DMS79 treated with DMSO at 0.1 percent for 48 hours (cell line): ENCODE results near the gene MTCH1.
A peak's percentile ranks its signal among the peaks of the same experiment; 100 is the strongest.
"Not testable (repeated sequence)": the region's sequence is repeated elsewhere in the genome, so short reads cannot be mapped to it uniquely, and the experiment has no call there.

Experiments used
- DNase-seq: peaks from one replicate; lab custom pipeline; 2025; lab: John Stamatoyannopoulos, UW

Gene MTCH1

GRCh38 chr6:36954262-36954931 is 31.6 kb downstream of the MTCH1 start, which contains the start of gene PI16:
Gene PI16 (plus strand): TSS chr6:36954738. CDS start chr6:36954761, 23 bp downstream.
- no peak for DNase-seq

- DNase-seq: no peak
Measured at GRCh38 chr6:36953931-36954261, 32.1 kb downstream of the MTCH1 start.

DNA sequence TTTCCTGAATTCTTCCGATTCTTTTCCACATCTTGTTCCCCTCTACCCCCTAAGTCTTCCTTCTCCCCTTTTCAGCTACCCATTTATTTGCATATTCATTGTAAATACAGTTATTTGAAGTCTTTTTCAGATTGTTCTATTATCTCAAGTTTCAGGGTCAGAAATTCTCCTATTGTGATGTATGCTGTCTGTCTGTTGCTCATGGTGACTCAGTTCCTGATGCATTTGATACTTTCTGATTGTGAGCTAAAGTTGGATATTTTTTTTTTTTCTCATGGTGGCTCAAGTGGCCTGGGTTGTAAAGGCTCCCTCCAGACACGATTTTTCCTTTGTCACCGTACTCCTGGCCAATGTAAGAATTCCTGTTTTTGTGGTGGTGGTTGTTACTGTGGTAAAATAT is 36.4 kb downstream of the MTCH1 start:
- no peak for DNase-seq

- not testable (repeated sequence) for DNase-seq
Measured at GRCh38 chr6:36949076-36949475, 36.9 kb downstream of the MTCH1 start.

DNA sequence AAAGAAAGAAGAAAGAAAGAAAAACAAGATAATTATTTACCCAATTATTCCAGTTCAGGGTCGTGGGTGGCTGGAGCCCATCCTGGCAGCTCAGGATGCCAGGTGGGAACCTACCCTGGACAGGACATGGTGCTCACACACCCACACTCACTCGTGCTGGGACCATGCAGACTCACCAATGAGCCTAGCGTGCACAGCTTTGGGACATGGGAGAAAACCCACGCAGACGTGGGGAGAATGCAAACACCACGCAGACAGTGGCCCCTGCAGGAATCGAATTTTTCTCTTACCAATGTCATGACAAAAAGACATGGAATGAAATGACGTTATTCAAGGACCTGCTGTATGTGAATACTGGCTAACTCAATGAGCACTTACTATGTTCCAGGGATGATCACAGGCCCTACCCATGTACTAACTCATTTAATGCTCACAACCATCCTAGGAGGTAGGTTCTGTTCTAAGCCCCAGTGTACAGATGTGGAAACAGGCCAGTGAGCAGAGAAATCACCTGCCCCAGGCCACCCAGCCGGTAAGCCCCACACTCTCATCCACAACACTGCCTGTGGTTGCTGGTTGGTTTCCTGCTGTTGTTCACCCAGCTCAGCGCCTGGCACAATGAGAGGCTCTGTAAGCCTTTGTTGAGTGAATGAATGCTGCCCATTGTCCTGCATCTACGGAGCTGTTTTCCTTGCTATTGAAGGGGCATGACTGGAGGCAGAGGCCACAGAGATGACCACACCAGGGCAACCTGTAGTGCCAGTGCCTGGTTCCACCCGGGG is 38.2 kb downstream of the MTCH1 start:
- no peak for DNase-seq

DNA sequence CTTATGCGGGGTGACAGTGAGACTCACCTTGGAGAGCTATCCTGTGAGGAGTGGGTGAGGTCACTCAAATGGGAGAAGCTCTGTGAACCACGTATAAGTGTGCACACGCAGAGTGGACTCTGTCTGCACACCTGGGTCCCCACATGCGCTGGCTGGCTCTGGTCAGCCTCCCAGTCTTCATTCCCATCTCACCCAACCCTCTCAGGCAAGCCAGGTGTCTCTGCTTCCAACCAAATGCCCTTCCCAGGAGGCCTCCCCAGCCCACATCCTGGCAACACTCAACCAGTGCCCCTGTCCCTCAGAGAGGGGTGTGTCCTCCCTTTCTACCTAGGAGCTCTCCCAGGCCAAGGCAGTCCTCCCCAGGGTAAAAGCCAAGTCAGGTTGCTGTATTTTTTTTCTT is 39.5 kb downstream of the MTCH1 start:
- no peak for DNase-seq

DNA sequence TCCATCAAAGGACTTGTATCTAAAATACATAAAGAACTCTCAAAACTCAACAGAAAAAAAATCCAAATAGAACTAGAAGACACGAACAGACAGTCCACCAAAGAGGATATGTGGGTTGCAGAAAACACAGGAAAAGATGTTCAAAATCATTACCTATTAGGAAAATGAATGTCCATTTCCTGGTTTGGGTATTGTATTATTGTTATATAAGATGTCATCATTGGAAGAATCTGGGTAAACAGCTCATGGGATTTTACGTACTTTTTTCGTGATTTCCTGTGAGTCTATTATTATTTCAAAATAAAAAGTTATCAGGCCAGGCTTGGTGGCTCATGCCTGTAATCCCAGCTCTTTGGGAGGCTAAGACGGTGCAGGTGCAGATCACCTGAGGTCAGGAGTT is 40.7 kb downstream of the MTCH1 start:
- DNase-seq: no peak

- no peak for DNase-seq
Measured at GRCh38 chr6:36944650-36945049, 41.3 kb downstream of the MTCH1 start.

GRCh38 chr6:36942329-36942728 is 43.7 kb downstream of the MTCH1 start:
- not testable (repeated sequence) for DNase-seq

DNA sequence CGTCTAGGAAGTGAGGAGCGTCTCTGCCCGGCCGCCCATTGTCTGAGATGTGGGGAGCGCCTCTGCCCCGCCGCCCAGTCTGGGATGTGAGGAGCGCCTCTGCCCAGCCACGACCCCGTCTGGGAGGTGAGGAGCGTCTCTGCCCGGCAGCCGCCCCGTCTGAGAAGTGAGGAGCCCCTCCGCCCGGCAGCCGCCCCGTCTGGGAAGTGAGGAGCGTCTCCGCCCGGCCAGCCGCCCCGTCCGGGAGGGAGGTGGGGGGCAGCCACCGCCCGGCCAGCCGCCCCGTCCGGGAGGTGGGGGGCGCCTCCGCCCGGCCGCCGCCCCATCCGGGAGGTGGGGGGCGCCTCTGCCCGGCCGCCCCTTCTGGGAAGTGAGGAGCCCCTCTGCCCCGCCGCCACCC is 44.4 kb downstream of the MTCH1 start:
- DNase-seq: not testable (repeated sequence)

GRCh38 chr6:36940027-36940426 is 46.0 kb downstream of the MTCH1 start:
- no peak for DNase-seq

GRCh38 chr6:36939005-36939404 is 47.0 kb downstream of the MTCH1 start:
- DNase-seq: not testable (repeated sequence)

GRCh38 chr6:36938536-36938935 is 47.5 kb downstream of the MTCH1 start:
- no peak for DNase-seq

DNA sequence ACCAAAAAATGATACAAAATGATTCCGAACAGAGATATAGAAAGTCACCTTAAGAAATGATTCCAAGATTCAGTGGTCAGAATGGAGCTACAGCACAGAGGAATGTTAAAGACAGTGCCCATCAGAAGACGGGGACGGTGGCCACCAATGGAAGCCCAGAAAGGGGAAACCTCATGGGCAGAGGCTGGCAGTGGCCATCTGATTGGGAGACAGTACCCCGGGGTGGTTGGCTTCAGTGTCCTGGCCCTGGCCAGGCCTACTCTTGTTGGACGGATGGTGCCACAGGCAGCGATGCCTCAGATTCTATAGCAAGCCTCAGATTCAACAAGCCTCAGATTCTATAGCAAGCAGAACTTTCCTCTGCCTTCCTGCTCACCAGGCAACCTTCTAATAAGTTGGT is 48.1 kb downstream of the MTCH1 start:
- DNase-seq: no peak

GRCh38 chr6:36936824-36937223 is 49.2 kb downstream of the MTCH1 start:
- DNase-seq: no peak

- DNase-seq: no peak
Measured at GRCh38 chr6:36934901-36935300, 51.1 kb downstream of the MTCH1 start.

- no peak for DNase-seq
Measured at GRCh38 chr6:36933519-36933918, 52.5 kb downstream of the MTCH1 start.

DNA sequence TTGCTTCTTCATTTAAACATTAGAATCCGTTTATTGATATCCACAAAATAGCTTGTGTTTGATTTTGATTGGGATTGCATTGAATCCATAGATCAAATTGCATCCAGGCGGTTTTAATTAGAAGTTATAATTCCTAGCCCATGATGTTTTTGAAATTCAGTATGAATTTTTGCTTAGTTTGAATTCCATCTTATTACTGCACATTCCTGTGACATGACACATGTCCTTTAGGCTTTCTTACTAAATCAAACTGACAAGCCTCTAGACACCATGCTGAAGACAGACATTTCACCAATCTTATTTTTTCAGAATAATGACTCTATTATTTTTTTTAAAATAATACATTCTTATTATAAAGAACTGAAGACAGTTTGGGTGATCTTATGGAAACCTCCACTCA is 52.9 kb downstream of the MTCH1 start:
- DNase-seq: no peak

GRCh38 chr6:36930483-36930882 is 55.5 kb downstream of the MTCH1 start:
- DNase-seq: no peak

GRCh38 chr6:36929607-36930006 is 56.4 kb downstream of the MTCH1 start:
- DNase-seq: peak; percentile 58

DNA sequence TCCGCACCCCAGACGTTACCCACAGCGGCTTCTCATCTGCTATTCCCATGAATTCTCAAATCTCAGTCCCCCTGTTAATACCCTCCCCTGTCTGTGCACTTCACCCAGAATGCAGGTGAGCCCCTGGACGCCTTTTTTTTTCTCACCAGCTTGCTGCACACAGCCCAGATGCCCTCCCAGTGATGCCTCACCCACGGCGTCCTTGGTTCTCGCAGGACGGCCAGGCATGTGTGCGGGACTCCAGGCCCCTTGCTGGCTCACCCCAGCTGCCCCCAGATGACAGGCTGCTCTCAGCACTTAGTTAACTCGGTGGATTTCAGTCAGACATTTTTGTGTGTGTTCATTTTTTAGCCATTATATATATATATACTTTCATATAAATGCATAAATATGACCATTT is 56.8 kb downstream of the MTCH1 start:
- DNase-seq: no peak

DNA sequence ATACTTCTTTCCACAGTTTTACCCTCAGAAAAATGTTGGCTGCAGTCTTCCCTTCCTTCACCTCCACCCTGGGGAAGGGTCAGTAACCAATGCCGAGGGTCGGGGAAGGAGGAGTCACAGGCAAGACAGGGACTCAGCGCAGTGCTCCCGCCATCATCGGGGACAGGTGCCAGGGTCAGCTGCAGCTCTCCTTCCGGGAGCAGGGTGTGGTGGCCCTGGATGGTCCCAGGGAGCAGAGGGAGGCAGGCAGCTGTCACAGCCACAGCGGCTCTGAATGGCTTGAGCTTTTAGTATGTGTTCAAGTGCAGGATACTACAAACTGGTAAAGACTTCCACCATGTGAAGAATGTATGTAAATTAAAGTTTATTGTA is 57.5 kb downstream of the MTCH1 start:
- no peak for DNase-seq

GRCh38 chr6:36927691-36928546 is 58.1 kb downstream of the MTCH1 start:
- no peak for DNase-seq
